ENCODE results near the gene PLD6.
"Not testable (repeated sequence)": the region's sequence is repeated elsewhere in the genome, so short reads cannot be mapped to it uniquely, and the experiment has no call there.

Gene PLD6

GRCh38 chr17:17201907-17202306, 4.2 kb downstream of the PLD6 start:
- DNase-seq (ENCODE audit: low spot score) (no peak), FAIRE-seq (no peak)

- FAIRE-seq (no peak), DNase-seq (ENCODE audit: low spot score) (no peak)
These were observed 4.9 kb downstream of the PLD6 start for GRCh38 chr17:17201271-17201670.

- no peak for DNase-seq (ENCODE audit: low spot score)
- no peak for FAIRE-seq
These were observed 5.3 kb downstream of the PLD6 start for GRCh38 chr17:17200831-17201230.

- DNase-seq (ENCODE audit: low spot score) (no peak), FAIRE-seq (no peak)
These were observed 5.8 kb downstream of the PLD6 start for GRCh38 chr17:17200311-17200710.

- no peak for FAIRE-seq
- no peak for DNase-seq (ENCODE audit: low spot score)
These were observed 7.9 kb downstream of the PLD6 start for GRCh38 chr17:17198281-17198680.

- DNase-seq (ENCODE audit: low spot score) (no peak), FAIRE-seq (no peak)
These were observed 9.4 kb downstream of the PLD6 start for GRCh38 chr17:17196776-17197175.

- not testable (repeated sequence) for DNase-seq (ENCODE audit: low spot score); FAIRE-seq
These were observed 10.7 kb downstream of the PLD6 start for GRCh38 chr17:17195466-17195865.

- FAIRE-seq = no peak
These were observed 14.2 kb downstream of the PLD6 start for GRCh38 chr17:17191961-17192381.

GRCh38 chr17:17191346-17191792, 14.8 kb downstream of the PLD6 start:
- DNase-seq (ENCODE audit: low spot score) (peak; percentile 81), FAIRE-seq (no peak)

More at GRCh38 chr17:17191961-17192381, 14.2 kb downstream of the PLD6 start:
- no peak for DNase-seq (ENCODE audit: low spot score)

- no peak for DNase-seq (ENCODE audit: low spot score)
- no peak for FAIRE-seq
These were observed 15.9 kb downstream of the PLD6 start for GRCh38 chr17:17190188-17190587.

- FAIRE-seq = no peak
- DNase-seq (ENCODE audit: low spot score) = no peak
These were observed 16.6 kb downstream of the PLD6 start for GRCh38 chr17:17189559-17189958.

- FAIRE-seq (no peak), DNase-seq (ENCODE audit: low spot score) (no peak)
These were observed 17.5 kb downstream of the PLD6 start for GRCh38 chr17:17188586-17188985.

GRCh38 chr17:17186551-17187505, 19.3 kb downstream of the PLD6 start:
- DNase-seq (ENCODE audit: low spot score) = no peak
- no peak for FAIRE-seq

- FAIRE-seq (no peak), DNase-seq (ENCODE audit: low spot score) (no peak)
These were observed 20.1 kb downstream of the PLD6 start for GRCh38 chr17:17186051-17186450.

GRCh38 chr17:17184985-17185757, 21.0 kb downstream of the PLD6 start:
- not testable (repeated sequence) for FAIRE-seq

GRCh38 chr17:17183744-17184143, 22.4 kb downstream of the PLD6 start:
- FAIRE-seq (no peak), DNase-seq (ENCODE audit: low spot score) (no peak)

More at GRCh38 chr17:17184985-17185757, 21.0 kb downstream of the PLD6 start:
- DNase-seq (ENCODE audit: low spot score) = not testable (repeated sequence)

- no peak for DNase-seq (ENCODE audit: low spot score)
- no peak for FAIRE-seq
These were observed 23.5 kb downstream of the PLD6 start for GRCh38 chr17:17182598-17183136.

- no peak for FAIRE-seq
These were observed 24.2 kb downstream of the PLD6 start for GRCh38 chr17:17181666-17182597.

GRCh38 chr17:17180741-17181525, 25.2 kb downstream of the PLD6 start:
- FAIRE-seq = no peak
- DNase-seq (ENCODE audit: low spot score) = no peak

More at GRCh38 chr17:17181666-17182597, 24.2 kb downstream of the PLD6 start:
- DNase-seq (ENCODE audit: low spot score) = no peak

GRCh38 chr17:17180141-17180603, 26.0 kb downstream of the PLD6 start:
- no peak for FAIRE-seq
- DNase-seq (ENCODE audit: low spot score) = no peak
